Sigmoid colon (tissue), 4 donors: ENCODE results near the gene ZNF280B.

Experiments
- POLR2A ChIP-seq, 2 donors: fragments of 450-650 bp; IDR thresholded peaks; one replicate each; pipeline ENCODE4 v1.6.1; 2016; ENCODE audit warnings: antibody characterized with exemption in 2 of 2, mild to moderate bottlenecking in 2 of 2, moderate library complexity in 2 of 2
- POLR2AphosphoS5 ChIP-seq, 4 donors: sonication (generic); formaldehyde crosslinking; IDR thresholded peaks; one replicate each; pipeline ENCODE4 v1.6.1; 2017; ENCODE audit warnings: antibody characterized with exemption in 4 of 4
- TF ChIP-seq, protein P1 (sequence below), 4 experiments: fragments of 450-650 bp in 3 of 4; fragments of 200-600 bp in 1 of 4; IDR thresholded peaks; one replicate each; pipeline ENCODE4 v1.5.1; 2016 to 2019; ENCODE audit warnings: antibody characterized with exemption in 4 of 4, mild to moderate bottlenecking in 3 of 4, moderate library complexity in 2 of 4

DNA sequence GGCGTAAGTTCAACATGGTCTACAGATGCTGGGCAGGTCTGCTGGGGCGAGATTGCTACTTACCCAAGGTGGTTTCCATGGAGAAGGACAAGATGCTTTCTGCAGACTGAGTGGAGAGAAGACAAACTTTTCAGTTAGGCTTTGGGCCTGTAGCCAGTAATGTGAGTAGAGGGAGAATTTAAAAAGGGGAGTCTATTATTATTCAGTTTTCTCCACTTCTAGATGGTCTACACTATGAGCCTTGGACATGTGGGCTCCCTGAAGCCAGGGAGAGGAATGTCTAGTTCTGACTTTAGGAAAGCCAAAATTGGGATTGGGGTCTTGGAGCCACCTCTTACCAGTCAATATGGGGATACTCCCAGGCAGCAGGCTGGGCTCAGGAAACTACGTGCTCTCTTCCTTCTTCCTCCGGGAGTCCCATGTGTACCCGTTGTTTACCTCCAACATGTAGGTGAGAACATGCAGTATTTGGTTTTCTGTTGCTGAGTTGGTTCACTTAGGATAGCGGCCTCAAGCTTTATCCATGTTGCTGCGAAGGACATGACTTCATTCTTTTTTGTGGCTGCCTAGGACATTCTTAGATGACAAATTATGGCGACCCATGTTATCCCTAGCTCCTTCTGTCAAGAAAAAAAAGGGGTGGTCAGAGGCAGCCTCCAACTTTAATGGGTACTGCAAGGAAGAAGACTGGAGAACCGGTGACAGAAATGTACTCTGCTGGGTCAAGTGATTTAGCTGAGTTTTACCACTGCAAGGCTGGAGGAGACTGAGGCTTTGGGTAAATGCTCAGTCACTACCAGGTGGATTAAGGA is 26.3 kb upstream of the ZNF280B start:
- TF ChIP-seq, protein P1, sequence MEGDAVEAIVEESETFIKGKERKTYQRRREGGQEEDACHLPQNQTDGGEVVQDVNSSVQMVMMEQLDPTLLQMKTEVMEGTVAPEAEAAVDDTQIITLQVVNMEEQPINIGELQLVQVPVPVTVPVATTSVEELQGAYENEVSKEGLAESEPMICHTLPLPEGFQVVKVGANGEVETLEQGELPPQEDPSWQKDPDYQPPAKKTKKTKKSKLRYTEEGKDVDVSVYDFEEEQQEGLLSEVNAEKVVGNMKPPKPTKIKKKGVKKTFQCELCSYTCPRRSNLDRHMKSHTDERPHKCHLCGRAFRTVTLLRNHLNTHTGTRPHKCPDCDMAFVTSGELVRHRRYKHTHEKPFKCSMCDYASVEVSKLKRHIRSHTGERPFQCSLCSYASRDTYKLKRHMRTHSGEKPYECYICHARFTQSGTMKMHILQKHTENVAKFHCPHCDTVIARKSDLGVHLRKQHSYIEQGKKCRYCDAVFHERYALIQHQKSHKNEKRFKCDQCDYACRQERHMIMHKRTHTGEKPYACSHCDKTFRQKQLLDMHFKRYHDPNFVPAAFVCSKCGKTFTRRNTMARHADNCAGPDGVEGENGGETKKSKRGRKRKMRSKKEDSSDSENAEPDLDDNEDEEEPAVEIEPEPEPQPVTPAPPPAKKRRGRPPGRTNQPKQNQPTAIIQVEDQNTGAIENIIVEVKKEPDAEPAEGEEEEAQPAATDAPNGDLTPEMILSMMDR (IDR thresholded peaks at IDR 0.05) = no peak
- TF ChIP-seq POLR2A (IDR thresholded peaks at IDR 0.05) (no peak), POLR2AphosphoS5 (IDR thresholded peaks at IDR 0.05) (no peak)
